Right cardiac atrium (tissue), 5 donors: ENCODE data around the gene STIMATE. TPM values are rescaled to one million over a fixed set of nuclear protein-coding genes. Genes with fewer than 3 reads are reported as not detected.

Source experiments
- ATAC-seq, 2 donors: fragments of 200-7000 bp; cut with Tn5 transposase; one replicate each; pipeline versions ENCODE4 v1.8.0 to v1.9.1; 2020; ENCODE audit warnings: moderate library complexity in 2 of 2, mild to moderate bottlenecking in 1 of 2
- DNase-seq, 3 donors: peaks; one replicate each; pipeline ENCODE4 v3.0.0-alpha.2; 2020
- H3K27ac ChIP-seq: one replicate; pipeline ENCODE4 v1.5.1; 2013; ENCODE audit warnings: mild to moderate bottlenecking, low read length, control low read depth, moderate library complexity
- H3K27me3 ChIP-seq: one replicate; pipeline ENCODE4 v1.6.1; 2013; ENCODE audit not compliant: control insufficient read depth, insufficient read depth
- H3K4me1 ChIP-seq: one replicate; pipeline ENCODE4 v1.6.1; 2013; ENCODE audit warnings: low read length; ENCODE audit not compliant: control insufficient read depth, insufficient read depth
- H3K4me3 ChIP-seq: one replicate; pipeline ENCODE4 v1.5.1; 2013; ENCODE audit warnings: low read length, control low read depth
- H3K9me3 ChIP-seq: one replicate; pipeline ENCODE4 v1.6.1; 2013; ENCODE audit warnings: low read length; ENCODE audit not compliant: control insufficient read depth
- WGBS: extraction: QIAGEN DNeasy Blood & Tissue Kit; methylation state at CpG from one replicate; pipeline ENCODE4 v1.1.7; 2013; 5-methylcytosine and 5-hydroxymethylcytosine counted together
- intact Hi-C, 4 donors: fragments of 100-400 bp; cut with DNase I; formaldehyde crosslinking; loops; one replicate each; pipeline versions ENCODE4 v1.11.0 to v1.14.0; 2022 to 2023
- polyA plus RNA-seq: library from polyadenylated mRNA; stranded (reverse); fragments of 200-250 nt; gene quantifications from one replicate; pipeline ENCODE4 v1.2.3, GENCODE V29; 2013
- total RNA-seq, 4 donors: library from RNA; stranded (reverse); fragmentation: NEBNext Ultra II Directional; extraction: Animal tissue kit (Norgen Biotek cat#: 25700); gene quantifications; one replicate each; pipeline ENCODE4 v1.2.1, GENCODE V29; 2021
- donor health status: healthy with polysubstance abuse.
- donor health status: DM: no; HTN: yes; CAD: no.
- donor health status: DM: no; HTN: no; CAD: no.
- donor health status: DM: no; HTN: yes; CAD: no; lungs with severe emphysema.
- donor health status: DM: yes; HTN: yes; CAD: no.

STIMATE gene
- total and polyA plus RNA-seq, 5 donors = 4.3 to 9.3 (median 7.8) TPM

DNA sequence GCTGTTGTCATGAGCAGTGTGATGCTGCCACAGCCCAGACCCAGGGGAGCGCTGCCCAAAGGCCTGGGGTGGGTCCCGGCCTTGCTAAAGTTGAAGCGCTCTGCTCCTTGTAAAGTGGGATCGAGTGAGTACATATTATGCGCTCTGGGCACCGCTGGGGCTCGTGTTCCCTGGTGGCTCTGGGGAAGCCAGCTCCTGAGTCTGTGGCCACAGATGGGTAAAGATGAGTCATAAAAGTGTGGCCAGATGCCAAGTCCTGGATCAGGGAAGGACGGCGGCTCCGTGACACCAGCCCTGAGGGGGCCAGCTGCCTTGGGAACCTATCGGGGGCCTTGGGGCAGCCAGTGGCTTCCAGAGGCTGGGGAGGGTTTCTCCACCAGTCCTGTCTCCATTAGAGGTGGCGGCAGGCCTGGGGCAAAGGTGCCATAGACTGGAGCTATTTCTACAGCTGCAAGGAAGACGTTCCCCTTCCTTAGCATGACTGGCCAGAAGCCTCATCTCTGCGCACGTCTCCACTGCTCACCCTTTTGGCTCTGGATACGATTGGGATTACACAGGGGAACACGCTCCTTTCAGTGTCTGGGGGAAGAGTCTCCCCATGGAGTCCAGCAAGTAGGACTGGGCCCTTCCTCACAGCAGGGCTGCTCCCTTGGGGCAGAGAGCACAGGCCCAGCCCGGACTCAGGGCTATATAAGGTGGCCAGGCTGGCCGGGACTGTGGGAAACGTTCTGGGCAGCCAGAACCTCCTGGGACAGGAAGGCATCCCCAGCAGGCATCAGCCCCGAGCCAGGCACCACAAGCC, 65.6 kb downstream of the STIMATE start:
- peaks cover 3% of the 10 kb centered on the region for H3K4me1 ChIP-seq
- 48% methylated on average over 21 of the region's 21 CpGs for WGBS
- H3K9me3 ChIP-seq = no peaks in the 10 kb centered on the region
- H3K27me3 ChIP-seq = no peaks in the 10 kb centered on the region
- intact Hi-C loops = no loop called here
- peak overlapping the region; percentile 13 for H3K27ac ChIP-seq
- peak; percentile 17 to 54 for ATAC-seq
- H3K4me3 ChIP-seq = no peak overlapping the region
- DNase-seq = peak; percentile 58 to 71 (median 66)

DNA sequence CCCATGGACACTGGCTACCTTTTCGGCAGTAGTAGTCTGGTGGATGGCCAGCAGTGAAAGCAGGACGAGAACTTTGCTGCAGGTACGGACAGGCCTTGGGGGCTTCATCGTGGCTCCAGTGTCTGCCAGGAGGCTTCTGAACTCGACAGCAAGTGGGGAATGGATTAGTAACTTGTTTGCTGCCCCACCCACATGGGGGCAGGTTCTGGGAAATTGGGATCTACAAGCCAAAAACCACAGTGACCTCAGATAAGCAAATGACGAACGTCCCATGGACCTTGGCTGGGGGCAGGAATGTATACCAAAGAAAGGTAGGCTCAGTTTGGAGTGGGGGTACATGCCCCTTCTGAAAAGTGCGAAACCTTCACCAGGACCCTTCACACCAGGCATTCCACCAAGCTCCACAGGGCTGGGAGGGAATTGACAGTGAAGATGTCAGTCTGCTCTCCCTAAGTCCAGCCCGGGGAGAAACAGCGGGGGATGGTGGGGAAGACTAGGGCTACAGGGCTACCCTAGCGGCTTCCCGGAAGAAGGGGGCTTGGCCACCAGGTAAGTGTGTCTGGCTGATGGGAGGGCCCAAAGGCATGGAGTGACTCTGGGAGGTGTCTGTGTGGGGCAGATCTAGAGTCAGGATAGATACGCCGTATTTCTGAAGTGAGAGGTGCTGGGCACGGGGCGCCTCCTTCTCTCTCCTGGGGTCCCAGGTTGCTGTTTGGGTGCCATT, 66.7 kb downstream of the STIMATE start, which contains the start of gene ITIH4:
Gene ITIH4, minus strand, starts transcription at position 138 of the 724 bp plus-strand sequence. Its CDS starts 30 bp downstream, at position 108.
- 74% methylated on average over 16 of the region's 16 CpGs for WGBS
- intact Hi-C loops = no loop called here
- no peaks in the 10 kb centered on the region for H3K27me3 ChIP-seq
- ATAC-seq = no peak
- DNase-seq = peak in 1 of 3 donors; percentile 49
- no peak within 1 kb of the TSS for H3K4me3 ChIP-seq
- no peaks in the 10 kb centered on the region for H3K9me3 ChIP-seq
- no peak within 1 kb of the TSS for H3K27ac ChIP-seq
- H3K4me1 ChIP-seq = peaks cover 2% of the 10 kb centered on the region

DNA sequence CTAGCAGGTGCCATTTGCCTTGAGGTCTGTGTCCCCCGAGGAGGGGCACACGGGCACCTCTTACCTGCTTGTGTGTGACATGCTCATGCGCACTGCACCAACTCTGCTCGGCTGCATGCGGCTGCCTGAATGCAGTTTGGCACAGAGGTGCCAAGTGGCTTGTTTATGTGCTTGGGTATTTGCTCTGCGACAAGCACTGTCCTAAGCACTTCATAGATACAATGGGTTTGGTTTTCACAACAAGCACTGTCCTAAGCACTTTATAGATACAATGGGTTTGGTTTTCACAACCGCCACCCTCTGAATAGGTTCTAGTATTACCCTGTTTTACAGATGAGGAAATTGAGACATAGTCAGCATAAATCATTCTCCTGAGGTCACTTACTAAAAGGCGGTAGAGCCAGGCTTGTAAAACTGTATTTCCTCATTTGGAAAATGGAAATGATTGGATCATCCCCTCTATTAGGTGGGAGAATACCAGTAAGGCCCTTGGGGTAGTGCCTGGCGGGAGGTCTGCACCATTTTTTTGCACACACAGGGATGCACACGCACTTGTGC, 67.4 kb downstream of the STIMATE start:
- Histone ChIP-seq H3K4me3 (no peak overlapping the region), H3K27ac (no peak overlapping the region), H3K4me1 (peaks cover 2% of the 10 kb centered on the region), H3K9me3 (no peaks in the 10 kb centered on the region), H3K27me3 (no peaks in the 10 kb centered on the region)
- ATAC-seq (no peak), DNase-seq (peak in 1 of 3 donors; percentile 7)
- WGBS = 92% methylated on average over 10 of the region's 10 CpGs
- intact Hi-C loops = no loop called here

DNA sequence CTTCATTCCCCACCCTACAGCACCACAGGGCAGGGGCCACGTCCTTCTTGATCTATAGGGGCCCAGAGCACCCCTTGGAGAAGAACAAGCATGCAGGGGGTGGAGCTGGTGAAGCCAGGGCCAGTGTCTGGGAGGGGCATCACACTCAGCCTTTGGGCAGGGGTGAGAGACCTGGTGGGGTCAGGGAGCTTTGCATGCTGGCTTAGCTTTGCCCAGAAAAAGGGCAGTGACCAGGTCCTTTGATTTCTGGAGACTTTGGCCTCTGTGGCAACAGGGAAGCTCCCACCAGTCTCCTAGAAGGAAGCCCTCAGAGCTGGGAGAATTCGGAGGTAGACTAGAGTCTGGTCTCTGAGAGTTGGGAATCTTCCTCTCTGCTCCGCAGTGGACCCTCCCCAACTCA, 67.9 kb downstream of the STIMATE start:
- no peak overlapping the region for H3K4me3 ChIP-seq
- 90% methylated on average over 3 of the region's 3 CpGs for WGBS
- peaks cover 2% of the 10 kb centered on the region for H3K4me1 ChIP-seq
- ATAC-seq = no peak
- H3K27me3 ChIP-seq = no peaks in the 10 kb centered on the region
- H3K27ac ChIP-seq = no peak overlapping the region
- intact Hi-C loops = no loop called here
- no peaks in the 10 kb centered on the region for H3K9me3 ChIP-seq
- peak in 1 of 3 donors; percentile 5 for DNase-seq

DNA sequence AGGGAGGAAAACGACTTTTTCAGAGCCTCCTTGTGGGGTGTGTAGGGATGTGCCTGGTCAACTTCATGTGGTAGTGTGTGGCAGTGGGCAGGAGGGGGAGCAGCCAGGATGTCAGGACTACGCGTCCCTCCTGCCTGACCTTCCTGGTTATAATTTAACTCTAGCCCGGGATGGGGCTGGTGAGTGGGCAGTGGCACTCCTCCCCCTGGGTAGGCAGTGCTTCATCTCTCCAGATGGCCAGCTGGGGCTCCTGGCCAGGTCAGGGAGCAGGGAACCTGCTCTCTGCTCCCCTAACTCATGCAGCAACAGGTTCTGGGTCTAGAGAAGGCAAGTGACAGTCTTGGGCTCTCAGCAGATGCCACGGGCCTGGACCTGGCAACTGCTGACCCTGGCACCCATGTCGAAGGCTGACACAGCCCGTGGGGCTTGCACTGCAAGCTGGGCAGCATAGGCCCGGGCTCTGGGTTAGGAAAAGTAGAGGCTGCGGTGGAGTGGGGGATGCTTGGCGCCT, 69.4 kb downstream of the STIMATE start:
- H3K27ac ChIP-seq = no peak overlapping the region
- DNase-seq = peak in 1 of 3 donors; percentile 13
- H3K9me3 ChIP-seq = no peaks in the 10 kb centered on the region
- WGBS = 70% methylated on average over 10 of the region's 10 CpGs
- intact Hi-C loops = no loop called here
- ATAC-seq = no peak
- no peak overlapping the region for H3K4me3 ChIP-seq
- H3K4me1 ChIP-seq = peaks cover 2% of the 10 kb centered on the region
- H3K27me3 ChIP-seq = no peaks in the 10 kb centered on the region

DNA sequence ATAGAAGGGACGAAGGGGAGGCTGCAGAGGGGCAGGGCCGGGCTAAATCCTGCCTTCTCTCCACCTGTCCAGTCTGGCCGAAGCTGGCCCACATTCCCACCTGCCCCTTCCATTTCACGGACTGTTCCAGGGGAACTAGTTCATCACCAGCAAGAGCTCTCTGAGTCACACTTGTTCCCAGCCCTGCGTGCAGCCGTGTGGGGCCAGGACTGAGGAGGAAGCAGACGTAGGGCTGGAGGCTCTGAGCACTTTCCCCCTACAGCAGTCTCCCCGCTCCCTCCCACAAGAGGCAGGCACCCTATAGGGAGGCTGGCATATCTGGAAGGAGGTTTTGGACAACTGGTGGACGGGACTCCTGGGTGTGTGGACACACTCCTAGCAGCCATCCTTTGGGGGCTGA, 69.9 kb downstream of the STIMATE start:
- H3K27ac ChIP-seq = no peak overlapping the region
- DNase-seq (peak in 2 of 3 donors; percentile 2 to 14), ATAC-seq (no peak)
- 74% methylated on average over 9 of the region's 9 CpGs for WGBS
- H3K9me3 ChIP-seq = no peaks in the 10 kb centered on the region
- H3K4me1 ChIP-seq = peaks cover 2% of the 10 kb centered on the region
- H3K4me3 ChIP-seq = no peak overlapping the region
- intact Hi-C loops = no loop called here
- no peaks in the 10 kb centered on the region for H3K27me3 ChIP-seq

DNA sequence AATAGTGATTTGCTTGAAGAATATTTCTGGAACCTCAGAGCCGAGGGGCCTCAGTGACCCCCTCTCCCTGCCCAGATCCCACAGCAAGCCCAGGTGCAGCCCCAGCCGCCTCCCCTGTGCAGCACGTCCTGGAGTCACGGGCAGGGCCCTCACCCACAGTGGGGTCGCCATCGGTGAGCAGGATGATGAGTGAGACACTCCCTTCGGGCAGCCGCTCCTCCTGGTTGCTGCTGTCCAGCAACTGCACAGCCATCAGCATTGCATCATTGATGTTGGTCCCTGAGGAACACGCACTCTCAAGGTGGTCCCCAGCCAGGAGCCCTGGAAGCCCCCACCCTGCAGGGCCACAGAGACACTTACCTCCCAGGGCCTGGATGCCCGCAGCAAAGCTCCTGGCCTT, 73.3 kb downstream of the STIMATE start:
- no peaks in the 10 kb centered on the region for H3K27me3 ChIP-seq
- WGBS = 97% methylated on average over 10 of the region's 10 CpGs
- no peak overlapping the region for H3K27ac ChIP-seq
- DNase-seq = peak in 2 of 3 donors; percentile 39 to 43
- no peak for ATAC-seq
- intact Hi-C loops = no loop called here
- no peaks in the 10 kb centered on the region for H3K9me3 ChIP-seq
- no peak overlapping the region for H3K4me3 ChIP-seq
- no peaks in the 10 kb centered on the region for H3K4me1 ChIP-seq

DNA sequence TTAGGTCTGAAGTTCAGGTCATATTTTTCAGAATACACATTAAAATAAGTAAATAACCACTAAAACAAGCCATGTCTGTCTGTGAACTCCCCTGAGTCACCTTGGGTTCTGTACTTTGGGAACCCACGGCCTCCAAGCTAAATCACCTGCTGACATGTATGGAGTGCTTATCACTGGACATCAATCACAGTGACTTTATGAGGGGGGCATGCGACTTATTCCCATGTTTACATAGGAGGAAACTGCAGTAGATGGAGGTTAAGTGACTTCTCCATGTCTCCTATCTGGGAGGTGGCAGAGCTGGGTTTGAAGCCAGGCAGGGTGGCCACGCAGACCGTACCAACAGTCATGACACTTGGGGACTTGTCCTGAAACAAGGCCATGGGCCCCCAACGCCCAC, 75.0 kb downstream of the STIMATE start:
- WGBS = 95% methylated on average over 5 of the region's 5 CpGs
- Histone ChIP-seq H3K27me3 (no peaks in the 10 kb centered on the region), H3K9me3 (no peaks in the 10 kb centered on the region), H3K4me1 (no peaks in the 10 kb centered on the region), H3K4me3 (no peak overlapping the region), H3K27ac (no peak overlapping the region)
- intact Hi-C loops = no loop called here
- ATAC-seq = no peak
- DNase-seq = peak in 2 of 3 donors; percentile 18 to 31

DNA sequence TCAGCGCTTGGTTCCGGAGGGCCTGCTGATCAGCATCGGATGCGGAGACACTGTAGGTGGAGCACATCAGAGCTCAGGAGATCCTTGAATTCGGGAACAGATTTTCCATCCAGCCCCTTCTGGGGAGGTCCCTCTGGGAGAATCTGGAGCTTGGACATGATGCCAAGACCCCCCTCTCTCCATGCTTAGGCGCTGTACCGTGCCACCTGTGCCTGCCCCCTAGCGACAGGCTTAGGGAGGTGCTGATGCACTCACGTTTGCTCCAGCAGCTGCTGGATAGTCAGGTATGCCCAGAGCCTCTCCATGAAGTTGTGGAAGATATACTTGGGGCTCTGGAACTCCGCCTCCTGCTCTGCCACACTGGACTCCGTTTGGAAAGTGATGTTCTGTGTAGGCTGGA, 76.6 kb downstream of the STIMATE start:
- ATAC-seq (no peak), DNase-seq (peak in 1 of 3 donors; percentile 29)
- H3K4me3 ChIP-seq = no peak overlapping the region
- H3K27ac ChIP-seq = no peak overlapping the region
- H3K4me1 ChIP-seq = no peaks in the 10 kb centered on the region
- H3K27me3 ChIP-seq = no peaks in the 10 kb centered on the region
- 63% methylated on average over 11 of the region's 11 CpGs for WGBS
- H3K9me3 ChIP-seq = no peaks in the 10 kb centered on the region
- intact Hi-C loops = no loop called here

DNA sequence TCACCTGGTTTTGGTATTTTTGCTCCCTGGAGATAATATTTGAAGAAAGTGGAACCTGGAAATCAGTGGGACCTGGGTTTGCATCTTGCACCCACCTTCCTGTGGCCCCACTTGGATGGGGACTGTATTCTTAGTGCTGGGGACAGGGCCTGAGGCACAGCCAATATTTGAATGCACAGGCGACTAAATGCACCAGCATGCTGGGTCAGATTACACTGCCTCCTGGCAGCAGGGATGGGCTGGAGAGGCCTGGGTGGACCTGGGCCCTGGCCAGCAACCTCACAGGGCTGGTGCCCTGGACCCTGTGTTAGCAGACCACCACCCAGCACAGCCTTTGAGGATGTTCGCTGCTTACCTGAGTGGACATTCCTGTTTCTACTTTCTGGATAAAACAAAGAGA, 77.4 kb downstream of the STIMATE start:
- intact Hi-C loops = no loop called here
- Histone ChIP-seq H3K27ac (no peak overlapping the region), H3K9me3 (no peaks in the 10 kb centered on the region), H3K4me3 (no peak overlapping the region), H3K27me3 (no peaks in the 10 kb centered on the region), H3K4me1 (no peaks in the 10 kb centered on the region)
- ATAC-seq (no peak), DNase-seq (no peak)
- 79% methylated on average over 2 of the region's 2 CpGs for WGBS

DNA sequence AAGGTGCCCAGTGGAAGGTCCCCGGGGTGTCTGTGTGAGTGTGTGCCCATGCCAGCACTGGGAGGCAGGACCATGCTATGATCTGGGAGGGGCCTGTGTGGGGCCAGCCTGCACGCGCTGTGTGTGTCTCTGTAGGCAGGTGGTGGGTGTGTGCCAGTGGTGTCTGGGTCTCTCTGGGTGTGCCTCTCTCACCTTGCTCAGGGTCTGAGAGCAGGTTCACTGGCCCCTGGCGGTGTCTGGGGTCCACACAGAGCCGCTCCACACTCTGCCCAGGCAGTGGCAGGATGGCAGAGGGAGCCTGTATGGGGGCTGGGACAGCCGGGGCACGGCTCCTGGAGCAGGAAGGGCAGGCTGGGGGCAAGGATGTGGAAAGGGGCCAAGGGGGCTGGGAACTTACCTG, 79.5 kb downstream of the STIMATE start:
- WGBS = 94% methylated on average over 7 of the region's 7 CpGs
- no peak for ATAC-seq
- intact Hi-C loops = no loop called here

More for the DNA sequence above, 79.5 kb downstream of the STIMATE start:
- Histone ChIP-seq H3K4me3 (no peak overlapping the region), H3K4me1 (no peaks in the 10 kb centered on the region), H3K27ac (no peak overlapping the region), H3K9me3 (no peaks in the 10 kb centered on the region), H3K27me3 (no peaks in the 10 kb centered on the region)
- peak in 1 of 3 donors; percentile 24 for DNase-seq
